Panc1 (cell line): Measurements from ENCODE around the gene CBARP.

ENCODE experiments used
- POLR2AphosphoS5 ChIP-seq: IDR thresholded peaks from 2 replicates; pipeline ENCODE4 v1.6.1; 2012; ENCODE audit warnings: mild to moderate bottlenecking, low read depth, low read length, moderate library complexity
- TF ChIP-seq, protein P1 (sequence below): fragments of 450-650 bp; IDR thresholded peaks from 2 replicates; pipeline ENCODE4 v1.5.1; 2017; ENCODE audit warnings: mild to moderate bottlenecking

DNA sequence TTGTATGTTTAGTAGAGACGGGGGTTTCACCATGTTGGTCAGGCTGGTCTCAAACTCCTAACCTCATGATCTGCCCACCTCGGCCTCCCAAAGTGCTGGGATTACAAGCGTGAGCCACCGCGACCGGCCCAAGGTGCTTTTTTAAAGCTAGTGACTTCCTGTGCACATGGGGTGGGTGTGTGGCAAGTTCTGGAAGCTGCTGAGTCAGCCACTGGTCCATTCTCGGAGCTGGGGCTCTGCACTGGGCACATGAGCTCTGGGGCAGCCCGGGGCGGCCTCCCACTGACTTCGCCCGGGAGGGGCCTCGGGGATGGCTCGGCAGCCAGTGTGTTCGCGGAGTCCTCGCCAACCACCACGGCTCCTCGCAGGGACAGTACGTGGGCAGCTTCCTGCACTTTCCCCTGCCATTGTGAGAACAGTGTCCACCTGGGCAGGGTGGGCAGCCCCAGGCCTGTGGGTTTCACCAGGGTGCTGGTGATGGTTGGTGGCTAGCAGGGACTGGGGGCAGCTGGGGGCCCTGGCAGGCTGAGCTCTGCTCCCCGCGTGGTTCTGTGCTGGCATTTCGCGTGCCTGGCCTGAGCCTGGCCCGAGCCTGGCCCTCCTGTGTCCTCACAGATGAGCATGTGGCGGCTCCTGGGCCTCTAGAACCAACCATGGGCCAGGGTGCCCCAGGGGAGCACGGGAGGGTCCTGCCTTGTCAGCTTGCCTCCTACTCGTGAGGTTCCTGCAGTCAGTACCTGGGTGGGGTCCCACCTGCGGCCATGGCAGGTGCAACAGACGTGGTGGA lies 12.2 kb downstream of the CBARP start:
- TF ChIP-seq, protein P1, sequence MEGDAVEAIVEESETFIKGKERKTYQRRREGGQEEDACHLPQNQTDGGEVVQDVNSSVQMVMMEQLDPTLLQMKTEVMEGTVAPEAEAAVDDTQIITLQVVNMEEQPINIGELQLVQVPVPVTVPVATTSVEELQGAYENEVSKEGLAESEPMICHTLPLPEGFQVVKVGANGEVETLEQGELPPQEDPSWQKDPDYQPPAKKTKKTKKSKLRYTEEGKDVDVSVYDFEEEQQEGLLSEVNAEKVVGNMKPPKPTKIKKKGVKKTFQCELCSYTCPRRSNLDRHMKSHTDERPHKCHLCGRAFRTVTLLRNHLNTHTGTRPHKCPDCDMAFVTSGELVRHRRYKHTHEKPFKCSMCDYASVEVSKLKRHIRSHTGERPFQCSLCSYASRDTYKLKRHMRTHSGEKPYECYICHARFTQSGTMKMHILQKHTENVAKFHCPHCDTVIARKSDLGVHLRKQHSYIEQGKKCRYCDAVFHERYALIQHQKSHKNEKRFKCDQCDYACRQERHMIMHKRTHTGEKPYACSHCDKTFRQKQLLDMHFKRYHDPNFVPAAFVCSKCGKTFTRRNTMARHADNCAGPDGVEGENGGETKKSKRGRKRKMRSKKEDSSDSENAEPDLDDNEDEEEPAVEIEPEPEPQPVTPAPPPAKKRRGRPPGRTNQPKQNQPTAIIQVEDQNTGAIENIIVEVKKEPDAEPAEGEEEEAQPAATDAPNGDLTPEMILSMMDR, result no peak
- TF ChIP-seq POLR2AphosphoS5, result no peak
